A549 (cell line): Measurements from ENCODE around the gene DNAH7. TPM values are rescaled to one million over a fixed set of nuclear protein-coding genes. Genes with fewer than 3 reads are reported as not detected.
"Not testable (repeated sequence)": the region's sequence is repeated elsewhere in the genome, so short reads cannot be mapped to it uniquely, and the experiment has no call there.

ENCODE experiments used
- ATAC-seq, 2 experiments: fragments of 200-7000 bp in 1 of 2; fragments of >200 bp in 1 of 2; cut with Nextera tagmentation in 1 of 2; cut with Tn5 transposase in 1 of 2; 3 replicates each; pipeline versions ENCODE4 v1.8.0 to v1.9.1; 2018 to 2020; ENCODE audit warnings: mild to moderate bottlenecking in 1 of 2, moderate library complexity in 1 of 2
- CTCF ChIA-PET: fragments of 300-600 bp; sonication (Branson Sonifier 250); formaldehyde crosslinking; extraction: SDS; loops from one replicate; lab custom pipeline; 2021; ENCODE audit warnings: antibody characterized with exemption, inconsistent platforms; lab: Yijun Ruan, JAX
- POLR2A ChIA-PET: fragments of 350-600 bp; formaldehyde crosslinking; extraction: SDS; loops from one replicate; lab custom pipeline; 2021; ENCODE audit warnings: antibody characterized with exemption, inconsistent platforms; lab: Yijun Ruan, JAX
- DNase-seq, 2 experiments: peaks; one replicate each; pipeline versions ENCODE4 v3.0.0 to v3.0.0-alpha.2; 2011 to 2016; ENCODE audit warnings: low read depth in 1 of 2, low spot score in 1 of 2
- FAIRE-seq: peaks from 2 replicates; lab custom pipeline; 2011; peaks lifted over from hg19 to GRCh38; lab: Jason Lieb, UNC
- H3K27ac ChIP-seq, 2 experiments: fragments of >200 bp; sonication (Bioruptor Twin); formaldehyde crosslinking; 3 replicates each; pipeline ENCODE4 v1.5.1; 2016 to 2017
- H3K4me1 ChIP-seq: fragments of >200 bp; sonication (Bioruptor Twin); formaldehyde crosslinking; 3 replicates; pipeline ENCODE4 v1.6.1; 2016
- H3K4me2 ChIP-seq: fragments of >200 bp; sonication (Bioruptor Twin); formaldehyde crosslinking; 3 replicates; pipeline ENCODE4 v1.6.1; 2016
- H3K4me3 ChIP-seq: fragments of >200 bp; sonication (Bioruptor Twin); formaldehyde crosslinking; 3 replicates; pipeline ENCODE4 v1.5.1; 2016
- H3K9me3 ChIP-seq: fragments of >200 bp; sonication (Bioruptor Twin); formaldehyde crosslinking; 3 replicates; pipeline ENCODE4 v1.6.1; 2016
- CBX2 ChIP-seq: fragments of 200-600 bp; sonication (generic); IDR thresholded peaks from 2 replicates; pipeline ENCODE4 v1.6.1; 2016; ENCODE audit warnings: low read depth, mild to moderate bottlenecking, borderline replicate concordance
- CTCF ChIP-seq: fragments of >200 bp; sonication (Bioruptor Twin); formaldehyde crosslinking; IDR thresholded peaks from 3 replicates; pipeline ENCODE4 v1.5.1; 2016
- EHF ChIP-seq: fragments of 250-450 bp; sonication (Bioruptor Pico); IDR thresholded peaks from 2 replicates; pipeline ENCODE4 v1.5.0; 2020; ENCODE audit warnings: mild to moderate bottlenecking
- EHMT2 ChIP-seq: fragments of 200-600 bp; sonication (generic); IDR thresholded peaks from 2 replicates; pipeline ENCODE4 v1.6.1; 2016; ENCODE audit warnings: antibody characterized with exemption, low read depth, mild to moderate bottlenecking, moderate library complexity
- ELK1 ChIP-seq: fragments of 150-350 bp; IDR thresholded peaks from 2 replicates; pipeline ENCODE4 v1.6.1; 2014; ENCODE audit warnings: low read depth, mild to moderate bottlenecking, low read length
- ESRRA ChIP-seq: fragments of 150-350 bp; IDR thresholded peaks from 2 replicates; pipeline ENCODE4 v1.6.1; 2014; ENCODE audit warnings: mild to moderate bottlenecking, low read length, borderline replicate concordance
- HOXB13 ChIP-seq: fragments of 250-450 bp; sonication (Bioruptor Pico); IDR thresholded peaks from 2 replicates; pipeline ENCODE4 v1.5.0; 2020; ENCODE audit warnings: low read depth, mild to moderate bottlenecking, moderate library complexity
- HOXB5 ChIP-seq: fragments of 250-450 bp; sonication (Bioruptor Pico); IDR thresholded peaks from 2 replicates; pipeline ENCODE4 v1.5.0; 2020; ENCODE audit warnings: mild to moderate bottlenecking, moderate library complexity
- JUNB ChIP-seq: fragments of >200 bp; sonication (Bioruptor Twin); formaldehyde crosslinking; IDR thresholded peaks from 2 replicates; pipeline ENCODE4 v1.6.1; 2016
- KDM1A ChIP-seq: fragments of 200-600 bp; sonication (generic); IDR thresholded peaks from 2 replicates; pipeline ENCODE4 v1.6.1; 2016; ENCODE audit warnings: low read depth, mild to moderate bottlenecking
- NFE2L2 ChIP-seq: fragments of 150-350 bp; conservative IDR thresholded peaks from 2 replicates; pipeline ENCODE4 v1.6.1; 2014; ENCODE audit warnings: low read length
- NPAS2 ChIP-seq: fragments of 250-450 bp; sonication (Bioruptor Pico); IDR thresholded peaks from 2 replicates; pipeline ENCODE4 v1.8.0; 2022; ENCODE audit warnings: mild to moderate bottlenecking, moderate library complexity, borderline replicate concordance
- POLR2A ChIP-seq: IDR thresholded peaks from 2 replicates; pipeline ENCODE4 v1.6.1; 2012; ENCODE audit warnings: mild to moderate bottlenecking, low read length
- RAD21 ChIP-seq, 2 experiments: fragments of >200 bp in 1 of 2; sonication (Bioruptor Twin) in 1 of 2; formaldehyde crosslinking in 1 of 2; IDR thresholded peaks in 1 of 2; conservative IDR thresholded peaks in 1 of 2; 2 replicates in 1 of 2; 3 replicates in 1 of 2; pipeline ENCODE4 v1.6.1; 2012 to 2018; ENCODE audit warnings: inconsistent platforms in 1 of 2
- RCOR1 ChIP-seq: fragments of 150-350 bp; IDR thresholded peaks from 2 replicates; pipeline ENCODE4 v1.6.1; 2014; ENCODE audit warnings: antibody characterized with exemption, low read length, low read depth
- REST ChIP-seq: fragments of 200-600 bp; sonication (generic); IDR thresholded peaks from 2 replicates; pipeline ENCODE4 v1.6.1; 2016; ENCODE audit warnings: antibody characterized with exemption, mild to moderate bottlenecking, moderate library complexity
- TFCP2L1 ChIP-seq: fragments of 250-450 bp; sonication (Bioruptor Pico); IDR thresholded peaks from 2 replicates; pipeline ENCODE4 v1.5.0; 2021; ENCODE audit warnings: mild to moderate bottlenecking
- TP53 ChIP-seq: fragments of 250-450 bp; sonication (Bioruptor Pico); IDR thresholded peaks from 2 replicates; pipeline ENCODE4 v1.5.0; 2021; ENCODE audit warnings: mild to moderate bottlenecking, moderate library complexity
- USF2 ChIP-seq: fragments of 450-650 bp; IDR thresholded peaks from 2 replicates; pipeline ENCODE4 v1.6.1; 2014; ENCODE audit warnings: antibody characterized with exemption
- ZFP36 ChIP-seq: fragments of 450-650 bp; IDR thresholded peaks from 2 replicates; pipeline ENCODE4 v1.6.1; 2014; ENCODE audit warnings: borderline replicate concordance; ENCODE audit not compliant: partially characterized antibody
- WGBS: methylation state at CpG from one replicate; pipeline ENCODE4 v1.1.6; 2017; ENCODE audit errors: missing lambda C conversion rate; 5-methylcytosine and 5-hydroxymethylcytosine counted together
- polyA plus RNA-seq, 4 experiments: library from polyadenylated mRNA; depleted of rRNA in 3 of 4; stranded (reverse); fragments of >200 nt; fragmentation: RNase III in 1 of 4; extraction: RNeasy Plus Mini Kit Qiagen cat#74134 plus additional on column Dnase treatment in 1 of 4; gene quantifications; 2 replicates in 3 of 4; 3 replicates in 1 of 4; pipeline ENCODE4 v1.2.3, GENCODE V29; 2011 to 2017
- TF ChIP-seq, protein P1 (sequence below): IDR thresholded peaks from 2 replicates; pipeline ENCODE4 v1.6.1; 2012
- TF ChIP-seq, protein P2 (sequence below): fragments of >200 bp; sonication (Bioruptor Twin); formaldehyde crosslinking; IDR thresholded peaks from 3 replicates; pipeline ENCODE4 v1.6.1; 2016
- TF ChIP-seq, protein P3 (sequence below): IDR thresholded peaks from 2 replicates; pipeline ENCODE4 v1.6.1; 2012

The DNAH7 gene
- polyA plus RNA-seq, 2 of the 4 experiments (the other 2 are of a cell fraction) = 0.43 to 1.5 TPM

GRCh38 chr2:196096264-196096663 lies 27.6 kb upstream of the DNAH7 start (continued):
- TF ChIP-seq, protein P1, sequence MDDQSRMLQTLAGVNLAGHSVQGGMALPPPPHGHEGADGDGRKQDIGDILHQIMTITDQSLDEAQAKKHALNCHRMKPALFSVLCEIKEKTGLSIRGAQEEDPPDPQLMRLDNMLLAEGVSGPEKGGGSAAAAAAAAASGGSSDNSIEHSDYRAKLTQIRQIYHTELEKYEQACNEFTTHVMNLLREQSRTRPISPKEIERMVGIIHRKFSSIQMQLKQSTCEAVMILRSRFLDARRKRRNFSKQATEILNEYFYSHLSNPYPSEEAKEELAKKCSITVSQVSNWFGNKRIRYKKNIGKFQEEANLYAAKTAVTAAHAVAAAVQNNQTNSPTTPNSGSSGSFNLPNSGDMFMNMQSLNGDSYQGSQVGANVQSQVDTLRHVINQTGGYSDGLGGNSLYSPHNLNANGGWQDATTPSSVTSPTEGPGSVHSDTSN = no peak
- TF ChIP-seq KDM1A = no peak
- no peak for TF ChIP-seq NPAS2 (CRISPR knock-in tag)

GRCh38 chr2:196089448-196089847 lies 20.8 kb upstream of the DNAH7 start:
- FAIRE-seq, ATAC-seq, H3K4me3 ChIP-seq, H3K27ac ChIP-seq, DNase-seq, H3K9me3 ChIP-seq, H3K4me1 ChIP-seq, POLR2A ChIA-PET, H3K4me2 ChIP-seq: not testable (repeated sequence)
- CTCF ChIA-PET = interaction anchor here (0.8 kb wide), 1 partner anchor 199 kb away, joined by 3 read pairs; no protein-coding TSS in a partner anchor
- 25% methylated on average over 5 of the region's 5 CpGs for WGBS

- ATAC-seq (no peak), DNase-seq (no peak), FAIRE-seq (no peak)
- WGBS = 42% methylated on average over 2 of the region's 2 CpGs
- CTCF ChIA-PET = no interaction called here
- peaks cover 4% of the 10 kb centered on the region; the same call in 1 of the 3 replicates for H3K9me3 ChIP-seq
- no peaks in the 10 kb centered on the region for H3K4me1 ChIP-seq
- TF ChIP-seq TFCP2L1 = no peak
- TF ChIP-seq EHMT2 = no peak
- no peak for TF ChIP-seq HOXB13 (CRISPR knock-in tag)
- TF ChIP-seq JUNB = no peak
- TF ChIP-seq RAD21 (conservative IDR thresholded peaks at IDR 0.05 in 1 of 2, IDR thresholded peaks at IDR 0.05 in 1 of 2) = no peak
- no peak for TF ChIP-seq HOXB5 (CRISPR knock-in tag)
- TF ChIP-seq CBX2 = no peak
- no peak for TF ChIP-seq TP53 (CRISPR knock-in tag)
- no peak for TF ChIP-seq CTCF
- no peak for TF ChIP-seq ZFP36
- TF ChIP-seq, protein P2, sequence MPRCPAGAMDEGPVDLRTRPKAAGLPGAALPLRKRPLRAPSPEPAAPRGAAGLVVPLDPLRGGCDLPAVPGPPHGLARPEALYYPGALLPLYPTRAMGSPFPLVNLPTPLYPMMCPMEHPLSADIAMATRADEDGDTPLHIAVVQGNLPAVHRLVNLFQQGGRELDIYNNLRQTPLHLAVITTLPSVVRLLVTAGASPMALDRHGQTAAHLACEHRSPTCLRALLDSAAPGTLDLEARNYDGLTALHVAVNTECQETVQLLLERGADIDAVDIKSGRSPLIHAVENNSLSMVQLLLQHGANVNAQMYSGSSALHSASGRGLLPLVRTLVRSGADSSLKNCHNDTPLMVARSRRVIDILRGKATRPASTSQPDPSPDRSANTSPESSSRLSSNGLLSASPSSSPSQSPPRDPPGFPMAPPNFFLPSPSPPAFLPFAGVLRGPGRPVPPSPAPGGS = no peak
- TF ChIP-seq RCOR1 = no peak
- TF ChIP-seq NFE2L2 = no peak
- no peak for TF ChIP-seq ELK1
- TF ChIP-seq POLR2A = no peak
- TF ChIP-seq, protein P3, sequence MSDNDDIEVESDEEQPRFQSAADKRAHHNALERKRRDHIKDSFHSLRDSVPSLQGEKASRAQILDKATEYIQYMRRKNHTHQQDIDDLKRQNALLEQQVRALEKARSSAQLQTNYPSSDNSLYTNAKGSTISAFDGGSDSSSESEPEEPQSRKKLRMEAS = no peak
- no peak for TF ChIP-seq EHF (CRISPR knock-in tag)
- TF ChIP-seq USF2 = no peak
- TF ChIP-seq REST = no peak
- no peak for TF ChIP-seq ESRRA
- no peak overlapping the region for H3K4me2 ChIP-seq
- no peak overlapping the region for H3K27ac ChIP-seq
- POLR2A ChIA-PET = no interaction called here
- no peak overlapping the region for H3K4me3 ChIP-seq
Observed at GRCh38 chr2:196088203-196088602, 19.6 kb upstream of the DNAH7 start.
